Mucosa of gallbladder (tissue), 1 donor: ENCODE measurements around the gene NR0B2. TPM values are rescaled to one million over a fixed set of nuclear protein-coding genes. Genes with fewer than 3 reads are reported as not detected.

Source experiments
- DNase-seq: peaks from one replicate; pipeline ENCODE4 v3.0.0-alpha.2; 2020; ENCODE audit warnings: low spot score
- total RNA-seq: library from RNA; stranded (reverse); gene quantifications from one replicate; pipeline ENCODE4 v1.2.1, GENCODE V29; 2021
- donor health status: DM: no; HTN: no; CAD: no.

Gene NR0B2
- total RNA-seq, 1 donor from 2014 or later = 98.9 TPM

DNA sequence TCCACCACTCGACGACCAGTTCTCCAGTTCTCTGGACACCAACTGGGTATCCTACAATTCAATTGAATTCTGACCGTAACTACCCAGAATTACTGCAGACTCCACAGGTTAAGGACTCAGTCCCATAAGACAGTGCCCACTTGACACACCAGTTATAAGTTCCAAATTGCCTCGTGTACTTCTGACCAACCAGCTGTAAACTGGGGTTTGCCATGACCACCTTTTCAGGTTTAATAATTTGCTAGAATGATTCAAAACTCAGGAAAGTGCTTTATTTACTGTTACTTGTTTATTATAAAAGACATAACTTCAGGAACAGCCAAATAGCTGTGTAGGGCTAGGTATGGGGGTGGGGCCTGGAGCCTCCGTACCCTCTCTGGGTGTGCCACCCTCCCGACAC, 23.0 kb upstream of the NR0B2 start:
- no peak for DNase-seq

DNA sequence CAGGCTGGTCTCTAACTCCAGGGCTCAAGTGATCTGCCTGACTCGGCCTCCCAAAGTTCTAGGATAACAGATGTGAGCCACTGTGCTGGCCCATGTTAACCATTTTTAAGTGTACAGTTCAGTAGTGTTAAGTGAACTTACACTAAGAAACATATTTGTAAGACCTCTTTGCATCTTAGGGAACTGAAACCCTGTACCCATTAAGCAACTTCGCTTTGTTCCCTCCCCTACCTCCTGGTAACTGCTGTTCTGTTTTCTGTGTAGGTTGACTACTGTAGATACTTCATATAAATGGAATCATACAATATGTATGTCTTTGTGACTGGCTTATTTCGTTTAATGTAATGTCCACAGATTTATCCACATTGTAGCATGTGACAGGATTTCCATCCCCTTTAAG, 18.8 kb upstream of the NR0B2 start:
- DNase-seq = no peak

DNA sequence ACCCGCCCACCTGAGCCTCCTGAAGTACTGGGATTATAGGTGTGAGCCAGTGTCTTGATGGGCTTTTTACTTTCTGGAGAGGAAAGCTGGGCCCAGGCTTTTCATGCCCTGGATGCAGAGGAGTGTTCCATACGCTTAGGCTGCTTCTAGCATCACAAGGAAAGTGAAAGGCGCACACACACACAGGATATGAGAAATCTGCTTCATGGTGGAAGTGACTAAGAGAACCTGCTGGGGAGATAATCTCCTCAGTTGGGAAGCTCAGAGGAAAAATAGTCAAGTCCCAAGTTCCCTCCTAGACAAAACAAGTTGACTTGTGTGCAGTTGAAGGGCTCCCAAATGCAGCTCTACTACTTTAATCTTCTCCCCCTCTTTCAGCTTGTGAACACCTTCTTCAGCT, 9.9 kb upstream of the NR0B2 start:
- DNase-seq = no peak

DNA sequence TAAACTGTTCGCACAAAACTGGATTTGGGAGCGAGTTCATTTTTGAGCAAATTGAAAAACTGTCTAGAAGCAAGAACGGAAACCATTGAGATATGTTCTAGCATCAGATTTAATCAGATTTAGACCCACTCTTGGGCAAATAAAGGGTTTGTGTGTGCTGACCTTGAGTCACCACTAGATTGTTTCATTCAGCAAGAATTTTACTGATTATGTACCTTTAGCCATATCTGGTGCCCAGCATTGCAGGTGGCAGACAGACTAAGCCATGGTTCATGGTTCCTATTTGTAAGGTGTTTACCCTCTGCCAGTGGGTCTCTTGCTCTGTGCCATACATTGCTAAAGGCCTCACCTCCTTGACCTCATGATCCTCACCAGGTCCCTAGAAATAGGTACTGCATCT, 9.1 kb upstream of the NR0B2 start:
- no peak for DNase-seq

DNA sequence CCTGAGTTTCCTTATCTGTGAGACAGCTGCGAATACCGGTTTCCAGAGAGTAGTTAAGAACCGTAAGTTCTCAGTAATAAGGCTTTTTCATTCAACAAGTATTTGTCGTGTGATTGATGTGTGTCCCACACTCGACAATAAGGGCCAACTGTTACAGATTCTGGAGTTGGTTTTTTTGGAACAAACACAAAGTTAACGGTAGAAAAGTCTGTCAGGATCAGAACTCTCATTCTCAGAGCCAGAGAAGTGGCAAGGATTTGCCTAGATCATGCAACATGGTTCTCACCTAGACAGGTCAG, 8.6 kb upstream of the NR0B2 start:
- no peak for DNase-seq

DNA sequence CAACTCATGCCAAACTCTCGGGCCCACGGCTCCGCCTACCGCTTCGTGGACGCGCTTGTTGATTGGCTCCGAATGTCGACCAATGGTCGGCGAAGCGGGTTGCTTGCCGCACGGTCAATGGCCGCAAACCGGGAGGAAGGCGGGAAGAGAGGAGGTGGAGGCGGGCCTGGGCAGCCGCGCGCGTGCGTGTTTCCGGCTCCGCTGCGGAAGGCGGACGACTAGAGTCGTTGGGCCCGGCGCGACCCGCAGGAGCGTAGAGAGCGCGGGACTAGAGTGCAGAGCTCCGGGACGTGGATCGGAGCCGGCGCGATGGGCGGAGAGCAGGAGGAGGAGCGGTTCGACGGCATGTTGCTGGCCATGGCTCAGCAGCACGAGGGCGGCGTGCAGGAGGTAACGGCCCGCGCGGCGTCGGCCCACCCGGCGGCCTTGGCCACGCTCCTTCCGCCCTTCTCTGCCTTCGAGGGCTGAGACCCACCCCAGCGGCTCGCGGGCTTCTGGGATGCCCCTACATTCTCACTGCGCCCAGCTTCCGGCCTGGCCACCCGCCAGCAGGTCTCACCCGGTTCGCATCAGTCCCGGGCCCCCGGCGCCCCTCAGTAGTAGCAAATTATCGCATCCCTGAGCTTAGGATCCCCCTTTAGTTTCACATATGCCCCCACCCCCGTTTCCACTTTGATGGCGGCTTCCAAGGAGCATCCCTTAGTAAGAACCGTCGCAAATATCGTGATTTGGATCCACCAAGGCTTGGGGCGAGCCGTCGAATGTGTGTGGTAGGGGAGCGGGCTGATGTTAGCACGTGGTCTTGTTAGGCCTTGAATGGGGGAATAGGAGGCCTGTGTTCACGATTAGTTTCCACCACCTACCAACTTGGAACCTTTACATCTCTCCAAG, 8.0 kb upstream of the NR0B2 start, which contains the start of gene NUDC:
Gene NUDC (plus strand): TSS at position 204 of the 891 bp plus-strand sequence. CDS start 106 bp downstream, at position 310.
- peak; percentile 98 for DNase-seq

DNA sequence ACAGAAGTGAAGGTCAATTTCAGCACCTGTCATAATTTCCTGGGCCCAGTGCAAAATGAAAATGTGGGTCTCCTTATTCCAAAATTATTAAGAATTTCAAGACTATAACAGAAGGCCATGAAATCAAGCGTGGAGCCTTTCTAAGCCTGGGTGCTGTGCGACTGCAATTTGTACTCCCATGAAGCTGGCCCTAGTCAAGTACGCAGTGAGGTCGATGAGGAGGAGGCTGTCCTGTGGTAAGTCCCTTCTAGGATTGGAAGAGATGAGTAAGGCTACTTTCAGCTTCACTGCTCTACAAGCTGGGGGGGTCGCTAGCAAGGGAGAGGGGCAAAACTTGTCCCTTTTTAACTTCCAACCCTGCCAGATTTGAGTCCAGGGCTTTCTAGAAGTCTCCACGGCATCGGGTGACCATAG, 7.4 kb upstream of the NR0B2 start:
- DNase-seq = no peak

DNA sequence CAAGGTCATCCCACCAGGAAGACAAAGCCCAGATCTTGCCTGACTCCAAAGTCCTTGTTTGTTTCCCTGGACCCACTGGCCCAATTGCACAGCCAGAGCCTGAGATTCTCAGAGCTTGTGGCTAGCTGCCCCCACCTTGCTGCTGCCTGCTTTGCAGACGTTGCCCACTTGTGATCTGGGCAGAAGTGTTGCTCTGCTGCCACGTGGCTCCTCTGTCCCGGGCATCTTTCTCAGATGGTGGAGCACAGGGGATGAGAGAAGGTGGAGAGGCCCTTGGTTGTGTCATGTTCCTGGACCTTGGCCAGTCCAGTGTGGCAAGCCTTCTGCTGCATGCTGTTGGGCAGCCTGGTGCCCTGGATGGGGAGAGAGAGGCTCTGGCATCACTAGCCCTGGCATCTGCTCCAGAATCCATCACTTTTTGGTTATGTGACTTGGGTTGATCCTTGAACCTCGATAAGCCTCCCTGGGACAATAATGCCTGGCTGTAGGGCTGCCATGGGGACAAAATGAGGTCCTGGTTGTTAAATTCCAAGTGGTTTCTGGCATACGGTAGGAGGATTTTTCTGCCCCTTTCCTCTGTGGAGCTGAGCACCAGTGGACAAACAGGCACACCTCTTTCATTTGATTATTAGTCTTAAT, 1.5 kb upstream of the NR0B2 start:
- DNase-seq = peak; percentile 57

DNA sequence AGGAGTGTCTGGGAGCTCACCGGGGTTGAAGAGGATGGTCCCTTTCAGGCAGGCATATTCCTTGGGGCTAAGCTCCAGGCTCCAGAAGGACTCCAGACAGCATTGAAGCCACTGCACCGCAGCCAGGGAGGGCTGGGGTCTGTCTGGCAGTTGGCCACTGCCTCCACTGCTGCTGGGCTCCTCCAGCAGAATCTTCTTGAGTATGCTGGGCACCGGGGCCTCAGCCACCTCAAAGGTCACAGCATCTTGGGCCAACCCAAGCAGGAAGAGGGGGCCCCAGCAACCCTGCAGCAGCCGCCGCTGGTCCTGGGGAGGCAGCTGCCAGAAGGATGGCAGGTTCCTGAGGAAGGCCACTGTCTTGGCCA, 404 bp downstream of the NR0B2 start:
- no peak for DNase-seq

DNA sequence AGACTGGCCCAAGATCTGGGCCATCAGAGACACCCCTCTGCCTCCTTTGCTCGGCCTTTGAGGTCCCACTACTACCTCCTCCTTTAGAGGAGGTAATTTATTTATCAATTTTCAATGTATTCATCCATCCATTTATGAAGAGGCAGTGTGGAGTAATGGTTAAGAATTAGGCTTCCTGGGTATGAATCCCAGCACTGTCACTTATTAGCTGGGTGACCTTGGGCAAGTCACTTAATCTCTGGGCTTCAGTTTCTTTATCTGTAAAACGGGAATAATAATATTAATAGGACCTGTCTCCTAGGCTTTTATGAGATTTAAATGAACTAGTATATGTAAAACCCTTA, 1.7 kb downstream of the NR0B2 start:
- no peak for DNase-seq

DNA sequence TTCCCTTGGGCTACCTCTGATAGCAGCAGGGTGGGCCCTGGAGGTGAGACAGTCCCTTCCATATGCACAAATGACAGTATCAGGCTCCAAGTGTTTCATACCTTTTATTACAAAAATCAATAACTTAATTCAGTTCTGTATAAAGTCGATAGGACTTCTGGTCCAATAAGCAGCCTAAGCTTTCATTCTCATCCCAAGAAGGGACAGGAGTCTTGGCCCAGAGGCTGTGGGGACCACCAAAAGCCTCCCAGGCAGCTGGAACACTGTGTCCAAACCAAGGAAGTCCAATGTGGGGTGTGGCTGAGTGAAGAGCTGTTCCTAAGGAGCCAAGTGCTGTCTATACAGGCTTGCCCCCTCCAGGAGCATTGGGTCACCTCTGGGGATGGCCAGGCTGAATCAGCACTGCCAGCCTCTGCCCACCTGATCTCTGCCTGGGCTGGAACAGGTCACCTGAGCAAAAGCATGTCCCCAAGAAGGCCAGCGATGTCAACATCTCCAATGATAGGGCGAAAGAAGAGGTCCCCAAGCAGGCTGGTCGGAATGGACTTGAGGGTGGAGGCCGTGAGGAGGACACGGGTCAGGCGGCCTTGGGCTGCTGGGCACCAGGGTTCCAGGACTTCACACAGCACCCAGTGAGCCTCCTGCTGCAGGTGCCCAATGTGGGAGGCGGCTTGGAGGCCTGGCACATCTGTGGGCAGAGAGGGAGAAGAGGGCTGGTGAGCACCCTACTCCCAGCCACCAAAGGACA, 2.2 kb downstream of the NR0B2 start:
- DNase-seq = no peak

DNA sequence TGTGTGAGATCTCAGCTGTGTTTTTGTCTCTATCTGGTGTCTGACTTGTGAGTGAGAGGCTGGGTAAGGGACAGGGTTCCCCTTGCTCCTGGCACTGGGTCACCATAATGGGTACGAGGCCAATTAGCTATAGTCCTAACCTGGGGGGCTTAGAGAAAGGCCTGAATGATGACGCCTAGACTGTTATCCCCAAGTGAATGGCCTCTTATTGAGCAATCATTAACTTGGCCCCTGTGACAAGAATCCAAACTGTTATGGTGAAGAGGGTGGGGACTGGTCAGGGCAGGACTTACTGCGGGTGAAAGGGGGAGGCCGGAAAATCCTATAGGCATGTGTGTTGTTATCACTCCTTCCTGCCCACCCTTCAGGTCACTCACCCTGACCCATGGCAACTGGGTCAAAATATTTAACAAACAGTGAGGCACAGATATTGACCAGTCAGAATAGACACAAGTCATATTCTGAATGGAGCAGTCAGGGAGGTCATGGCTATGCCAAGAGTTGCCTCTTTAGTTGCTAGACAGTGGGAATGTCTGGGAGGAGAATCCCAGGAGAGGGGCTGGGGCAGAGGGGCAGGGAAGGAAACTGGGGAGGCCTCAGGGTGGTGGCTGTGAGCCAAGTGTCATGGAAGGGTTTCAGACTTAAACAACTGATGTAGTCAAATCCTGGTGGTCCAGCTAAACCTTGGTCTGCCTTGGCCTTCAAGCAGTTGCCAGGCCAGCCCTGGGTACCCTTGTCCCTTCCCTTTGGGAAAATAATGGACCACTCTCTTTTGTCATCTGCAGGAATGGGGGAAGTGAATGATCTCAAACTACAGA, 3.2 kb downstream of the NR0B2 start:
- peak; percentile 51 for DNase-seq

DNA sequence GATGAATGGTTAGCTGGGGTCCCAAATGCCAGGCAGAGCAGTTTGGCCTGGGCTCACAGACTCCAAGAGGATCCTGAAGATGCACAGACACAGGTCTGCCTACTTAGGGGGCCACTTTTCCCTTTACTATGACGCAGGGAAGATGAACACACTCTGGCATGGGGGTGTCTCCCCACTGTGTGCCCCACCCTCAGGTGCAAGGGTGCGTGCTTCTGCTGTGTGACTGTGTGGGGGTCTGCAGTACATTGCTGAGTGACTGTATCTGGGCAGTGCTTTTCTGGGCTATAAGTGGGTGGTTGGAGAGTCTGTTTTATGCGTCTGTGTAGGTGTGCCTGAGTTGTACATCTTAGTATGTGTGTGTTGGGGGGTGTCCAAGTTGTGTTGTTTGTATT, 3.8 kb downstream of the NR0B2 start:
- DNase-seq = no peak

DNA sequence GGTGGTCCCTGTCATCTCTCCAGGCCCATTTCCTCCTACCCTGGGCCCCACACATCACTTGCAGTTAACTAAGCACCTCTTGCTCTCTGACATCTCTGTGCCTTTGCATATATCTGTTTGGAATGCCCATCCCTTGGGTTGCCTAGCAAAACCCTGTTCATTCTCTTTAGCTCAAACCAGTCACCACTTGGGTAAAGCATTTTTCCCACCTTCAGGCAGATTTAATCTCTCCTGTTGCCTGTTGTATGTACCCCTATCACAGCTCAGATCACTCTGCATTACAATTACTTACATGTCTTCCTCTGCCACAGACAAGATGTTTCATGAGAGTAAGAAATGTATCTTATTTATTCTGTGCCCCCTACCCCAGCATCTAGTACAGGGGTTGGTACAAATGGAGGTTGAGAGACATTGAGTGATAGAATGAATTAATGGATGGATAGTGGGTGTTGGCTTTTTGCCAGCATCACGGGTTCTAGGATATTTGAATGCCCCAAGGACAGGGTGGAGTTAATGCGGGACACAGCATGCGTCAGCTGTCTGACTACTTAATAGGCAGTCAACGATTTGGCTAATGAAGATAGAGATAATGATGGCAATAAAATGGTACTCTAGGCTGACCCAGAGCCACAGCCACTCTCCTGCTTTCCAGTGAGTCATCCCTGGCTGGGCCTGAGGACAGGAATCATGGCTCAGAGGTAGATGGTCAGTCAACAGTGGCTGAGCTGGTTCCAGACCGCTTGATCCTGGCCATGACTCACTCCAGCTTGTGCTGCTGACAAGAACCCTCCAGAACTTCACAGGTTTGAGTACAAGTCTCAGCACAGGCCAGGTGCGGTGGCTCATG, 6.5 kb downstream of the NR0B2 start:
- DNase-seq = peak; percentile 56

DNA sequence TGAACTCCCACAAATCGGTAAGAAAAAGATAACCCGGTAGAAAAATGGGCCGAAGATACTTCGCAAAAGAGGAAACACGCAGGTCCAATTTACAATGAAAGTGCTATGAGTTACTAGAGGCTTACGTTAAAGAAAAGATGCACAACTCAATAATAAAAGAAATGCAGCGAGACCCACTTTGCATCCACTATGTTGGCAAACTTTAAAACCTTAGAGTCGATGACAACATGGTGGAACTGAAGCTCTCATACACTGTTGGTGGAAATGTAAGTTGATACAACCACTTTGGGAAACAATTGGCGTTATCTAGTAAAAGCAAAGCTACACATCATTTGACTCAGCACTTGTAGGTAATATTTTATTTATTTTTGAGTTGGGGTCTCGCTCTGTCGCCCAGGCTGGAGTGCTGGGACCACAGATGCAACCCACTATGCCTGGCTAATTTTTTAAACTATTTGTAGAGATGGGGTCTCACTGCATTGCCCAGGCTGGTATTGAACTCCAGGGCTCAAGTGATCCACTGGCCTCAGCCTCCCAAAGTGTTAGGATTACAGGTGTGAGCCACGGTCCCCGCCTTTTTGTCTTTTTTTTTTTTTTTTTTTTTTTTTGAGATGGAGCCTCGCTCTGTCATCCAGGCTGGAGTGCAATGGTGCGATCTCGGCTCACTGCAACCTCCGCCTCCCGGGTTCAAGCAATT, 12.8 kb downstream of the NR0B2 start:
- DNase-seq = no peak

DNA sequence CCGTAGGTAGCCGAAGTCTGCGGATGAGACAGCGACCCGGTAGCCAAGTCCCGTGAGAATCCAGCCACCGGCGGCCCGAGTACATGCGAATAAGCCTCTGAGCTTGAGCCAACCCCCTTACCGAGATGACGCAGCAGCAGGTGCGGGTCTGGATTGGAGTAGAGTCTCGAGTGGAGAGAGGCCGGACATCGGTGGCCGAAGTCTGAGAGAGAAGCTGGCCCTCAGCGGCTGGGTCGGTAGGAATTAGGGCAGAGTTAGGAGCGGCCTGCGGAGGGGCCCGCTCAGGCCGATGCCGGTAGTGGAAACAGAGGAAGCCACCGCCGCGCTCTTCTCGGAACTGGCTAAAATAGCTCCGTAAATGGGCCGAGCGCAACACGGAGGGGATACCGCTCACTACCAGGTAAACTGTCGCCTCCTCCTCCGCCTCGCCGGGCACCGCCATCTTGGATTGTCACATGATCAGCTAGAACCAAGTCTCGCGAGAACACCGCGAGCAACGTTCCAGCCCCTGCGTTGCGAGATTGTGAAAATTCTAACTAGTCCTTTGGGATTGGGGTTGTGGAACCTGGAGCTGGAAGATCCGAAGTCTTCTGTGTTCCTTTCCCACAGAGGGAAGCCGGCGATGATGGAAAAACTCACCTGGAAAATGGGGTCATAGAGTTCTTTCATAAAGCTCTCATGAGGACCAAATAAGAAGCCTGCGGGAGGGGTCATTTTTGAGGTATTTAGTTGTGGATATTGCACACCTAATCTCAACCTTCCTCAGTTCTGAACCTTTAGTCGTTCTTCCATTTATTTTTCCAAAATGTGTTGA, 13.6 kb downstream of the NR0B2 start, which contains the start of gene GPATCH3:
Gene GPATCH3 (minus strand): TSS at position 467 of the 814 bp plus-strand sequence. CDS start 25 bp downstream, at position 442.
- peak; percentile 94 for DNase-seq

DNA sequence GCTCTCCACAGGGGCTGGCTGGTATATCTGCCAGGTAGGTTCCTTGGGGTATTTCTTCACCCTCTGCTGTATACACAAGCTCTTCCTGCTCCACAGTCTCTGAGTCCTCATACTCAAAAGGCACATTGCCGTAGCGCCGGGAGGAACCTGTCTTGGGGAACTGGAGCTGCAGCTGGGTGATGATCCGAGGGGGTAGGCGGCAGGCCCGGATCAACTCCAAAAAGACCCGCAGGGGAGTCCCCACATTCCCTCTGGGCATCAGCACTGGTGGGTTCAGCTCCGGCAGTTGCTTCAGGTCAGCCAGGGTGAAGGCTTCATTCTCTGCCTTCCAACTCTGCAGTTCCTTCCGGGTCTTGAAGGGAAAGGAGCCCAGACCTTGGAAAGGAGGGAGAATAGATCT, 16.4 kb downstream of the NR0B2 start:
- DNase-seq = no peak

DNA sequence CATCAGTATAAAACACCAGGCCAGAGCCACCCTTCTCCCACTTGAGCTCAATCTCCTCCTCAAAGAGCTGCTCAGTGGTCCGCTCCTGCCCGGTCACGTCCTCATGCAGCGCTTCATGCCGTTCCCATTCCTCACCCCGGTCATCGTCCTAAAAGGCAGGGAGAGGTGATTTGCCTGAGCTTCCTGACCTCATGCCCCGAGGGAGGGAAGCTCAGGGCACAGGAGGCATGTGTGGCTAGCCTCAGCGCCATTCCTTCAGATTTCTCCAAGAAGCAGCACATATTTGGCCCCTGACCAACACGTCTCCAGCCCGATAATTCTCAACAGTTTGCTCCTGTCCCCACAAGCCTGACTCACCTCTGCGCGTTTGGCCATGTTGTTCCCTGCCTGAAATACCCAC, 19.5 kb downstream of the NR0B2 start:
- no peak for DNase-seq

DNA sequence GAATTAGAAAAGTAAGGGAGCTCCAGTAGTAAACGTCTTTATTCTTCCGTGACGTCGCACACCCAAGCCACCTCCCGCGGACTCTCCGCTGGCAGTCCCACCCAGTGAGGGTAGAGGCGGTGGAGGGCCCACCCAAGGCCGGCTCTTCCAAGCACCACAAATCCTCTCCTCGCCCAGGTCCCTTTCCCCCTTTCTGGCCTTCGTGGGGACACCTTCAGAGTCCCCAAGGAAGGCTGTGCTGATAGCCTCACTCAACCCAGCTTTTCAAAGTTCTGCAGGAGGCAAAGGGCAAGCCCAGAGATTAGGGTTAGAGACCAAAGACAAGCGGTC, 23.3 kb downstream of the NR0B2 start:
- DNase-seq = no peak
